ENCODE measurements around the gene ISCA1. TPM values are rescaled to one million over a fixed set of nuclear protein-coding genes. Genes with fewer than 3 reads are reported as not detected.

Gene ISCA1
- total RNA-seq, 1 donor from 2014 or later = 22.0 TPM

- Histone ChIP-seq H3K9me3 (no peaks in the 10 kb centered on the region), H3K4me3 (no peak overlapping the region), H3K27me3 (no peaks in the 10 kb centered on the region), H3K36me3 (peaks cover 33% of the 10 kb centered on the region), H3K4me1 (no peaks in the 10 kb centered on the region), H3K27ac (no peak overlapping the region)
- TF ChIP-seq CTCF (IDR thresholded peaks at IDR 0.05) = no peak
- DNase-seq = no peak
- ATAC-seq = no peak
- intact Hi-C loops (cut with DNase I) = no loop called here
These were observed 19.8 kb downstream of the ISCA1 start for GRCh38 chr9:86262492-86262891.

GRCh38 chr9:86259557-86259956 is 22.8 kb downstream of the ISCA1 start, which contains the start of gene C9orf153:
Gene C9orf153, minus strand, starts transcription at chr9:86259657. Its CDS starts 30,054 bp downstream, at chr9:86229603.
- DNase-seq (no peak), ATAC-seq (no peak)
- H3K9me3 ChIP-seq = no peaks in the 10 kb centered on the region
- no peaks in the 10 kb centered on the region for H3K4me1 ChIP-seq
- TF ChIP-seq CTCF (IDR thresholded peaks at IDR 0.05) = no peak
- no peak within 1 kb of the TSS for H3K4me3 ChIP-seq
- no peak within 1 kb of the TSS for H3K27ac ChIP-seq
- H3K36me3 ChIP-seq = peaks cover 21% of the 10 kb centered on the region
- no peaks in the 10 kb centered on the region for H3K27me3 ChIP-seq
- intact Hi-C loops (cut with DNase I) = no loop called here

- no peak overlapping the region for H3K4me3 ChIP-seq
- no peak for DNase-seq
- H3K27ac ChIP-seq = no peak overlapping the region
- intact Hi-C loops (cut with DNase I) = no loop called here
- no peak for TF ChIP-seq CTCF (IDR thresholded peaks at IDR 0.05)
- H3K4me1 ChIP-seq = no peaks in the 10 kb centered on the region
- H3K36me3 ChIP-seq = peaks cover 1% of the 10 kb centered on the region
- peaks cover 10% of the 10 kb centered on the region for H3K9me3 ChIP-seq
- H3K27me3 ChIP-seq = no peaks in the 10 kb centered on the region
- ATAC-seq = peak; percentile 19
These were observed 24.9 kb downstream of the ISCA1 start for GRCh38 chr9:86257391-86257790.

- no peak for TF ChIP-seq CTCF (IDR thresholded peaks at IDR 0.05)
- H3K4me1 ChIP-seq = no peaks in the 10 kb centered on the region
- ATAC-seq (no peak), DNase-seq (no peak)
- no peak overlapping the region for H3K4me3 ChIP-seq
- H3K27ac ChIP-seq = no peak overlapping the region
- no peaks in the 10 kb centered on the region for H3K27me3 ChIP-seq
- peaks cover 10% of the 10 kb centered on the region for H3K9me3 ChIP-seq
- intact Hi-C loops (cut with DNase I) = no loop called here
- H3K36me3 ChIP-seq = no peaks in the 10 kb centered on the region
These were observed 25.7 kb downstream of the ISCA1 start for GRCh38 chr9:86256653-86257052.

GRCh38 chr9:86253577-86253976 is 28.8 kb downstream of the ISCA1 start:
- no peak overlapping the region for H3K27ac ChIP-seq
- no peaks in the 10 kb centered on the region for H3K4me1 ChIP-seq

More at GRCh38 chr9:86253577-86253976, 28.8 kb downstream of the ISCA1 start:
- intact Hi-C loops (cut with DNase I) = no loop called here
- no peak for TF ChIP-seq CTCF (IDR thresholded peaks at IDR 0.05)
- Histone ChIP-seq H3K4me3 (no peak overlapping the region), H3K9me3 (peaks cover 10% of the 10 kb centered on the region), H3K27me3 (no peaks in the 10 kb centered on the region), H3K36me3 (no peaks in the 10 kb centered on the region)
- no peak for DNase-seq
- no peak for ATAC-seq
